ENCODE measurements around the gene SOD1. TPM values are rescaled to one million over a fixed set of nuclear protein-coding genes. Genes with fewer than 3 reads are reported as not detected.

The SOD1 gene
- total and polyA plus RNA-seq, 7 donors: 169 to 648 (median 279) TPM

DNA sequence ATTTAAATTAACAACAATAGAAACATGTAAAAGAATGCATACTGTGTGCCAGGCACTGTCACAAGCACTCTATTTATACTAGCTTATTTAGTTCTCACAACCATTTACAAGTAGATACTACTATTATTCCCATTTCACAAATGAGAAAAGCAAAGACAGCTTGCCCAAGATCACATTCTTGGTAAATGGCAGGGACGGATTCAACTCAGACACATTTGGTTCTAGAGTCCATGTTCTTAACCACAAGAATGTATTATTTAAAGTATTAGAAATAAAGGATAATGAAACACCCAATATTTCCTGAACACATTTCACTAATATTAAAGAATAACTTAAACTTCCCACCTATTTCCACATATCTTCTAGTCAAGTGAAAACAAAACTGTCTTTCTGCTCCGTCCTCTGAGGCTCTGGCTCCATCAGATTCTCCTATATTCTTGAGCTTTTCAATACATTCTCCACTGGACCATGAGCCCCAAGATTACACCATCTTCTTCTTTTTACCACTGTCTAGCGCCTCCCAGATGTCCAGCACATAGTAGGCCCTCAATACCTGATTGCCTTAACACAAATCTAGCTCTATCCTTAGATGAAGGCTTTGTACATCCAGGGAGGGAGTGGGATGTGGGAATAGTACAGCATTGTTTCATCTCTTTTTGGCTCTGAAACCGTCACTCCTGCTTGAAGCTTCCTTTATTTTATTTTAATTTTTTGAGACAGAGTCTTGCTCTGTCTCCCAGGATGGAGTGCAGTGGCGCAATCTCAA, 29.3 kb downstream of the SOD1 start:
- 92 to 95% methylated on average over 5 of the region's 5 CpGs for WGBS, 2 donors
- intact Hi-C loops (cut with DNase I): no loop called here
- DNase-seq: no peak
- H3K4me3 ChIP-seq: no peak overlapping the region
- peaks cover 36 to 100% (median 51%) of the 10 kb centered on the region in 4 donors for H3K36me3 ChIP-seq
- no peaks in the 10 kb centered on the region for H3K4me1 ChIP-seq
- TF ChIP-seq, protein P1, sequence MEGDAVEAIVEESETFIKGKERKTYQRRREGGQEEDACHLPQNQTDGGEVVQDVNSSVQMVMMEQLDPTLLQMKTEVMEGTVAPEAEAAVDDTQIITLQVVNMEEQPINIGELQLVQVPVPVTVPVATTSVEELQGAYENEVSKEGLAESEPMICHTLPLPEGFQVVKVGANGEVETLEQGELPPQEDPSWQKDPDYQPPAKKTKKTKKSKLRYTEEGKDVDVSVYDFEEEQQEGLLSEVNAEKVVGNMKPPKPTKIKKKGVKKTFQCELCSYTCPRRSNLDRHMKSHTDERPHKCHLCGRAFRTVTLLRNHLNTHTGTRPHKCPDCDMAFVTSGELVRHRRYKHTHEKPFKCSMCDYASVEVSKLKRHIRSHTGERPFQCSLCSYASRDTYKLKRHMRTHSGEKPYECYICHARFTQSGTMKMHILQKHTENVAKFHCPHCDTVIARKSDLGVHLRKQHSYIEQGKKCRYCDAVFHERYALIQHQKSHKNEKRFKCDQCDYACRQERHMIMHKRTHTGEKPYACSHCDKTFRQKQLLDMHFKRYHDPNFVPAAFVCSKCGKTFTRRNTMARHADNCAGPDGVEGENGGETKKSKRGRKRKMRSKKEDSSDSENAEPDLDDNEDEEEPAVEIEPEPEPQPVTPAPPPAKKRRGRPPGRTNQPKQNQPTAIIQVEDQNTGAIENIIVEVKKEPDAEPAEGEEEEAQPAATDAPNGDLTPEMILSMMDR (IDR thresholded peaks at IDR 0.05): no peak
- TF ChIP-seq EP300 (IDR thresholded peaks at IDR 0.05): no peak
- no peak for TF ChIP-seq POLR2AphosphoS5 (IDR thresholded peaks at IDR 0.05)
- TF ChIP-seq POLR2A (IDR thresholded peaks at IDR 0.05): no peak
- H3K27me3 ChIP-seq: no peaks in the 10 kb centered on the region
- no peaks in the 10 kb centered on the region for H3K9me3 ChIP-seq
- no peak overlapping the region for H3K27ac ChIP-seq

DNA sequence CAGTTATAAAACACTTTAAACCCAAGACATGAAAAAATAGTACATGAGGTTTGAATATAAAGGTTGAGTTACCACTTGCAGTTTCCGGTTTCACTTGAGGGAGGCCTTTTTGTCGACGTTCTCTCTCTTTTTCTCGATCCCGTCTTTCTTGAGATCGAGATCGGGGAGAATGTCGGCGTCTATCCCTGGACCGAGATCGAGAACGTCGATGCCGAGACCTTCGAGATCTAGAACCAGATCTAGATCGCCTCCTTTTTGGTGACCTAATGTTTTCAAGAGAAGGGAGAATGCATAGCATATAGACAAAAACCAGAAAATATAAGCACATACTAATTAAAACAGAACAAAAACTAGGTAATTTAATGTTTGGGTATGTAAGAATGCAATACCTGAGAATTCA, 33.7 kb downstream of the SOD1 start:
- Histone ChIP-seq H3K4me3 (no peak overlapping the region), H3K9me3 (no peaks in the 10 kb centered on the region), H3K36me3 (peaks cover 23 to 99% (median 42%) of the 10 kb centered on the region in 4 donors), H3K27ac (no peak overlapping the region), H3K4me1 (no peaks in the 10 kb centered on the region), H3K27me3 (no peaks in the 10 kb centered on the region)
- intact Hi-C loops (cut with DNase I): no loop called here
- no peak for DNase-seq
- 97 to 98% methylated on average over 16 of the region's 16 CpGs for WGBS, 2 donors
- TF ChIP-seq POLR2AphosphoS5 (IDR thresholded peaks at IDR 0.05): no peak
- no peak for TF ChIP-seq POLR2A (IDR thresholded peaks at IDR 0.05)
- TF ChIP-seq, protein P1 (IDR thresholded peaks at IDR 0.05): no peak
- TF ChIP-seq EP300 (IDR thresholded peaks at IDR 0.05): no peak

DNA sequence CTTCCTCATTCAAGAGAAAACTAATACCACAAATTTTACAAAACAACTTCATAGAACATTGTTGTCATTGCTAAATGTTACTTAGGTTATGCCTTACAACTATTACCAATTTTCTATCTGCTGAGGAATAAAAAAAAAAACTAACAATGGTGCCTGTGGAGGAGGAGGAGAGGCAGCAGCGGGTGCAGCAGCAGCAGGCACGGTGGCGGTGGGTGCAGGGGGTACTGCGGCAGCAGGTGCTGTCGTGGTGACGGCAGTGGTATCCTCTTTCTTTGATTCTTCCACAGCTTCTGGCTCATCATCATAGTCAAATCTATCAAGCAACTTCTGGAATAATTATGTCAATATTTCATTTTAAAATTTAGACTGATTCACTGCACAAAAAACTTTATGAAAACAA, 36.9 kb downstream of the SOD1 start:
- Histone ChIP-seq H3K4me1 (no peaks in the 10 kb centered on the region), H3K27me3 (no peaks in the 10 kb centered on the region), H3K27ac (no peak overlapping the region), H3K9me3 (no peaks in the 10 kb centered on the region), H3K4me3 (no peak overlapping the region), H3K36me3 (peaks cover 15 to 99% (median 47%) of the 10 kb centered on the region in 4 donors)
- TF ChIP-seq POLR2A (IDR thresholded peaks at IDR 0.05) (no peak), POLR2AphosphoS5 (IDR thresholded peaks at IDR 0.05) (no peak), EP300 (IDR thresholded peaks at IDR 0.05) (no peak)
- TF ChIP-seq, protein P1 (IDR thresholded peaks at IDR 0.05): no peak
- intact Hi-C loops (cut with DNase I): no loop called here
- 89 to 94% methylated on average over 6 of the region's 6 CpGs for WGBS, 2 donors
- DNase-seq: no peak

DNA sequence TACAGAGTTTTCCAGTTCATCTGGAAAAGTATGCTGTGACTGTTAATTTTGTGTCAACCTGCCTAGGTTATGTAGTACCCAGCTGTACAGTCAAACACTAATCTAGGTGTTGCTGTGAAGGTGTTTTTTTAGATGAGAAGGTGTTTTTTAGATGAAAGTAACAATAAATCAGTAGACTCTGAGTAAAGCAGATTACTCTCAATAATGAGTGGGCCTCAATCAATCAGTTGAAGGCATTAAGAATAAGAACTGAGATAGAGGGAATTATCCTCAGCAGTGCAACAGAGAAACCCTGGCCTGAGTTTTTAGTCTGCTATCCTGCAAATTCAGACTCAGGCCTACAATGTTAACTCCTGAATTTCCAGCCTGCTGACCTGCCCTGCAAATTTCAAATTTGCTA, 39.0 kb downstream of the SOD1 start:
- peaks cover 7 to 99% (median 37%) of the 10 kb centered on the region in 4 donors for H3K36me3 ChIP-seq
- no peak for TF ChIP-seq EP300 (IDR thresholded peaks at IDR 0.05)
- TF ChIP-seq, protein P1 (IDR thresholded peaks at IDR 0.05): no peak
- no peak for TF ChIP-seq POLR2AphosphoS5 (IDR thresholded peaks at IDR 0.05)
- no peak for TF ChIP-seq POLR2A (IDR thresholded peaks at IDR 0.05)

More for the DNA sequence above, 39.0 kb downstream of the SOD1 start:
- H3K4me1 ChIP-seq: no peaks in the 10 kb centered on the region
- no peak overlapping the region for H3K4me3 ChIP-seq
- H3K27ac ChIP-seq: no peak overlapping the region
- H3K27me3 ChIP-seq: no peaks in the 10 kb centered on the region
- no peaks in the 10 kb centered on the region for H3K9me3 ChIP-seq
- no peak for DNase-seq
- intact Hi-C loops (cut with DNase I): no loop called here
